SK-N-SH (cell line): ENCODE results near the gene CD22. TPM values are rescaled to one million over a fixed set of nuclear protein-coding genes. Genes with fewer than 3 reads are reported as not detected.
"Not testable (repeated sequence)": the region's sequence is repeated elsewhere in the genome, so short reads cannot be mapped to it uniquely, and the experiment has no call there.

ENCODE experiments used
- CTCF ChIA-PET: fragments of 300-600, 350-600 bp; formaldehyde crosslinking; extraction: SDS; loops from one replicate; lab custom pipeline; 2021; lab: Yijun Ruan, JAX
- POLR2A ChIA-PET: fragments of 350-600 bp; sonication (Branson Sonifier 250); formaldehyde crosslinking; extraction: SDS; loops from one replicate; lab custom pipeline; 2020; ENCODE audit warnings: antibody characterized with exemption, inconsistent platforms; lab: Yijun Ruan, JAX
- DNase-seq: peaks from one replicate; pipeline ENCODE4 v3.0.0; 2012
- H2AFZ ChIP-seq: fragments of 200-600 bp; sonication (generic); 2 replicates; pipeline ENCODE4 v1.8.1; 2016; ENCODE audit warnings: antibody characterized with exemption, mild to moderate bottlenecking, low read depth
- H3F3A ChIP-seq: fragments of 200-600 bp; sonication (generic); replicated peaks from 2 replicates; pipeline ENCODE3; 2016; ENCODE audit warnings: antibody characterized with exemption, mild to moderate bottlenecking; ENCODE audit not compliant: insufficient read depth
- H3K27ac ChIP-seq, 2 experiments: fragments of 200-500 bp in 1 of 2; fragments of 200-600 bp in 1 of 2; sonication (Bioruptor generic) in 1 of 2; sonication (generic), shearing (Covaris generic) in 1 of 2; 2 replicates each; pipeline versions ENCODE4 v1.5.1 to v1.6.1; 2014 to 2016; ENCODE audit warnings: low read depth in 2 of 2, inconsistent platforms in 1 of 2, low read length in 1 of 2, mild to moderate bottlenecking in 1 of 2, mixed read lengths in 1 of 2
- H3K27me3 ChIP-seq: fragments of 200-600 bp; sonication (generic), shearing (Covaris generic); 2 replicates; pipeline ENCODE4 v1.6.1; 2016; ENCODE audit warnings: mixed run types; ENCODE audit not compliant: insufficient read depth
- H3K36me3 ChIP-seq, 2 experiments: fragments of 200-500 bp in 1 of 2; fragments of 200-600 bp in 1 of 2; sonication (Bioruptor generic) in 1 of 2; sonication (generic) in 1 of 2; replicated peaks in 1 of 2; 2 replicates each; pipeline versions ENCODE3 to v1.5.1; 2014 to 2016; ENCODE audit warnings: low read length in 1 of 2, mild to moderate bottlenecking in 1 of 2; ENCODE audit not compliant: insufficient read depth in 2 of 2, control insufficient read depth in 1 of 2
- H3K4me1 ChIP-seq, 2 experiments: fragments of 200-500 bp in 1 of 2; fragments of 200-600 bp in 1 of 2; sonication (Bioruptor generic) in 1 of 2; sonication (generic), shearing (Covaris generic) in 1 of 2; 2 replicates each; pipeline versions ENCODE4 v1.5.1 to v1.6.1; 2014 to 2016; ENCODE audit warnings: low read depth in 1 of 2, low read length in 1 of 2, mixed run types in 1 of 2; ENCODE audit not compliant: insufficient read depth in 2 of 2, control insufficient read depth in 1 of 2
- H3K4me2 ChIP-seq: fragments of 200-600 bp; sonication (generic), shearing (Covaris generic); 2 replicates; pipeline ENCODE4 v1.6.1; 2017; ENCODE audit warnings: mixed run types
- H3K4me3 ChIP-seq, 2 experiments: fragments of 200-500 bp in 1 of 2; fragments of 200-600 bp in 1 of 2; sonication (Bioruptor generic) in 1 of 2; sonication (generic), shearing (Covaris generic) in 1 of 2; 2 replicates each; pipeline versions ENCODE4 v1.5.1 to v1.8.1; 2014 to 2016; ENCODE audit warnings: low read depth in 2 of 2, inconsistent platforms in 1 of 2, low read length in 1 of 2, mild to moderate bottlenecking in 1 of 2, mixed read lengths in 1 of 2, moderate library complexity in 1 of 2
- H3K79me2 ChIP-seq: fragments of 200-600 bp; sonication (generic); 2 replicates; pipeline ENCODE4 v1.8.1; 2017; ENCODE audit warnings: mild to moderate bottlenecking; ENCODE audit not compliant: insufficient read depth
- H3K9ac ChIP-seq: fragments of 200-600 bp; sonication (generic); 2 replicates; pipeline ENCODE4 v1.6.1; 2017; ENCODE audit warnings: mixed run types
- H3K9me2 ChIP-seq: fragments of 200-600 bp; sonication (generic); 2 replicates; pipeline ENCODE4 v1.6.1; 2017; ENCODE audit warnings: mixed run types
- H3K9me3 ChIP-seq: fragments of 200-600 bp; sonication (generic); 2 replicates; pipeline ENCODE4 v1.6.1; 2017; ENCODE audit warnings: mixed run types, mild to moderate bottlenecking, moderate library complexity
- H4K20me1 ChIP-seq: fragments of 200-600 bp; sonication (generic); 2 replicates; pipeline ENCODE4 v1.6.1; 2017; ENCODE audit warnings: mild to moderate bottlenecking, mixed run types; ENCODE audit not compliant: insufficient read depth
- EP300 ChIP-seq, 2 experiments: IDR thresholded peaks; 2 replicates each; pipeline versions ENCODE4 v1.4.0 to v1.6.1; 2012; ENCODE audit warnings: borderline replicate concordance in 1 of 2, low read depth in 1 of 2, low read length in 1 of 2
- FOXM1 ChIP-seq: IDR thresholded peaks from 2 replicates; pipeline ENCODE4 v1.4.0; 2012; ENCODE audit warnings: low read depth, mild to moderate bottlenecking
- GATA2 ChIP-seq: sonication (generic); formaldehyde crosslinking; IDR thresholded peaks from 2 replicates; pipeline ENCODE4 v1.5.0; 2020; ENCODE audit warnings: mild to moderate bottlenecking, missing genetic modification reagents
- MXI1 ChIP-seq: IDR thresholded peaks from 2 replicates; pipeline ENCODE4 v1.6.1; 2012; ENCODE audit warnings: mild to moderate bottlenecking, low read depth, low read length, improper control_type of control experiment
- NFIC ChIP-seq: IDR thresholded peaks from 2 replicates; pipeline ENCODE4 v1.4.0; 2012; ENCODE audit warnings: borderline replicate concordance
- POLR2AphosphoS5 ChIP-seq: IDR thresholded peaks from 2 replicates; pipeline ENCODE4 v1.6.1; 2012; ENCODE audit warnings: low read depth, low read length
- SIN3A ChIP-seq: IDR thresholded peaks from 2 replicates; pipeline ENCODE4 v1.6.1; 2012; ENCODE audit warnings: low read depth, mild to moderate bottlenecking, low read length, moderate library complexity, borderline replicate concordance
- SMC3 ChIP-seq: IDR thresholded peaks from 2 replicates; pipeline ENCODE4 v1.6.1; 2012; ENCODE audit warnings: low read depth, low read length, improper control_type of control experiment
- TAF1 ChIP-seq: IDR thresholded peaks from 2 replicates; pipeline ENCODE4 v1.6.1; 2012; ENCODE audit warnings: low read depth, mild to moderate bottlenecking, low read length, moderate library complexity, borderline replicate concordance
- WGBS: methylation state at CpG from one replicate; pipeline ENCODE4 v1.1.6; 2017; ENCODE audit warnings: low lambda C conversion rate; 5-methylcytosine and 5-hydroxymethylcytosine counted together
- polyA plus RNA-seq, 3 experiments: library from polyadenylated mRNA; depleted of rRNA; stranded (reverse); fragments of >200 nt; gene quantifications; 2 replicates each; pipeline ENCODE4 v1.2.3, GENCODE V29; 2012
- TF ChIP-seq, protein P1 (sequence below): fragments of 200-600 bp; sonication (generic); IDR thresholded peaks from 2 replicates; pipeline ENCODE4 v1.6.1; 2017; ENCODE audit warnings: antibody characterized with exemption, mild to moderate bottlenecking, moderate library complexity
- TF ChIP-seq, protein P2 (sequence below): IDR thresholded peaks from 2 replicates; pipeline ENCODE4; 2012
- TF ChIP-seq, protein P3 (sequence below): IDR thresholded peaks from 2 replicates; pipeline ENCODE4 v1.4.0; 2012; ENCODE audit warnings: low read depth, borderline replicate concordance
- TF ChIP-seq, protein P4 (sequence below): IDR thresholded peaks from 2 replicates; pipeline ENCODE4 v1.6.1; 2012; ENCODE audit warnings: mild to moderate bottlenecking, low read depth, low read length, moderate library complexity
- TF ChIP-seq, protein P5 (sequence below): IDR thresholded peaks from 2 replicates; pipeline ENCODE4 v1.4.0; 2012; ENCODE audit warnings: low read depth, borderline replicate concordance

Gene CD22
- polyA plus RNA-seq, 1 of the 3 experiments (the other 2 are of a cell fraction), result 0.18 TPM

DNA sequence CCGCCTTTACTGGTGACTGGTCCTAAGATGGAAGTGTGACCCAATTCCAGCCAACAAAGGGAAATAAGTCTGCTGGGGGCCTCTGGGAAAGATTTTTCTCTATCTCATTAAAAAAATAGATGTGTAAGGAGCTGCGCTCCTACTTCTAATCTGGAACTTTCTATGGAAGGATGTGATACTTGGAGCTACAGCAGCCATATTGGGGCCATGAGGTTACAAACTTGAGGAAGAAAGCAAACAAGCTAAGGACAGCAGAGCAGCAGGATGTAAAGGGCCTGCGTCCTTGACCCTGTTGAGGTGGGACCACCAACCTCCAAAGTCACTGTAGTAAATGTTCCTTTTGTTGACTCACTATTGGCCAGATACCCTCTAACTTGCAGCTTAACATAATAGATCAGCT is 49.4 kb downstream of the CD22 start:
- ChIA-PET POLR2A (no interaction called here), CTCF (interaction anchor here (1.0 to 1.2 kb wide), 2 partner anchors 26 to 33 kb away, joined by 3 to 5 read pairs; no protein-coding TSS in a partner anchor)
- Histone ChIP-seq H3K4me3 (no peak overlapping the region), H3K9me2 (no peaks in the 10 kb centered on the region), H3K9me3 (no peaks in the 10 kb centered on the region), H4K20me1 (no peaks in the 10 kb centered on the region), H3F3A (no peaks in the 10 kb centered on the region), H3K36me3 (no peaks in the 10 kb centered on the region), H3K9ac (no peak overlapping the region), H3K27me3 (peaks cover 22% of the 10 kb centered on the region; the same call in 1 of the 2 replicates), H2AFZ (no peak overlapping the region), H3K4me1 (no peaks in the 10 kb centered on the region), H3K79me2 (no peaks in the 10 kb centered on the region), H3K27ac (no peak overlapping the region), H3K4me2 (no peak overlapping the region)
- TF ChIP-seq FOXM1 (no peak), TAF1 (no peak), GATA2 (no peak), NFIC (no peak), SIN3A (no peak), EP300 (IDR thresholded peaks at IDR 0.05; ENCODE audit: borderline replicate concordance in 1 of 2, low read depth in 1 of 2, low read length in 1 of 2) (no peak), SMC3 (no peak), POLR2AphosphoS5 (no peak), MXI1 (no peak)
- TF ChIP-seq, protein P1, sequence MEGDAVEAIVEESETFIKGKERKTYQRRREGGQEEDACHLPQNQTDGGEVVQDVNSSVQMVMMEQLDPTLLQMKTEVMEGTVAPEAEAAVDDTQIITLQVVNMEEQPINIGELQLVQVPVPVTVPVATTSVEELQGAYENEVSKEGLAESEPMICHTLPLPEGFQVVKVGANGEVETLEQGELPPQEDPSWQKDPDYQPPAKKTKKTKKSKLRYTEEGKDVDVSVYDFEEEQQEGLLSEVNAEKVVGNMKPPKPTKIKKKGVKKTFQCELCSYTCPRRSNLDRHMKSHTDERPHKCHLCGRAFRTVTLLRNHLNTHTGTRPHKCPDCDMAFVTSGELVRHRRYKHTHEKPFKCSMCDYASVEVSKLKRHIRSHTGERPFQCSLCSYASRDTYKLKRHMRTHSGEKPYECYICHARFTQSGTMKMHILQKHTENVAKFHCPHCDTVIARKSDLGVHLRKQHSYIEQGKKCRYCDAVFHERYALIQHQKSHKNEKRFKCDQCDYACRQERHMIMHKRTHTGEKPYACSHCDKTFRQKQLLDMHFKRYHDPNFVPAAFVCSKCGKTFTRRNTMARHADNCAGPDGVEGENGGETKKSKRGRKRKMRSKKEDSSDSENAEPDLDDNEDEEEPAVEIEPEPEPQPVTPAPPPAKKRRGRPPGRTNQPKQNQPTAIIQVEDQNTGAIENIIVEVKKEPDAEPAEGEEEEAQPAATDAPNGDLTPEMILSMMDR, result no peak
- TF ChIP-seq, protein P2, sequence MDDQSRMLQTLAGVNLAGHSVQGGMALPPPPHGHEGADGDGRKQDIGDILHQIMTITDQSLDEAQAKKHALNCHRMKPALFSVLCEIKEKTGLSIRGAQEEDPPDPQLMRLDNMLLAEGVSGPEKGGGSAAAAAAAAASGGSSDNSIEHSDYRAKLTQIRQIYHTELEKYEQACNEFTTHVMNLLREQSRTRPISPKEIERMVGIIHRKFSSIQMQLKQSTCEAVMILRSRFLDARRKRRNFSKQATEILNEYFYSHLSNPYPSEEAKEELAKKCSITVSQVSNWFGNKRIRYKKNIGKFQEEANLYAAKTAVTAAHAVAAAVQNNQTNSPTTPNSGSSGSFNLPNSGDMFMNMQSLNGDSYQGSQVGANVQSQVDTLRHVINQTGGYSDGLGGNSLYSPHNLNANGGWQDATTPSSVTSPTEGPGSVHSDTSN, result no peak
- TF ChIP-seq, protein P3, sequence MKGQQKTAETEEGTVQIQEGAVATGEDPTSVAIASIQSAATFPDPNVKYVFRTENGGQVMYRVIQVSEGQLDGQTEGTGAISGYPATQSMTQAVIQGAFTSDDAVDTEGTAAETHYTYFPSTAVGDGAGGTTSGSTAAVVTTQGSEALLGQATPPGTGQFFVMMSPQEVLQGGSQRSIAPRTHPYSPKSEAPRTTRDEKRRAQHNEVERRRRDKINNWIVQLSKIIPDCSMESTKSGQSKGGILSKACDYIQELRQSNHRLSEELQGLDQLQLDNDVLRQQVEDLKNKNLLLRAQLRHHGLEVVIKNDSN, result no peak
- TF ChIP-seq, protein P4, sequence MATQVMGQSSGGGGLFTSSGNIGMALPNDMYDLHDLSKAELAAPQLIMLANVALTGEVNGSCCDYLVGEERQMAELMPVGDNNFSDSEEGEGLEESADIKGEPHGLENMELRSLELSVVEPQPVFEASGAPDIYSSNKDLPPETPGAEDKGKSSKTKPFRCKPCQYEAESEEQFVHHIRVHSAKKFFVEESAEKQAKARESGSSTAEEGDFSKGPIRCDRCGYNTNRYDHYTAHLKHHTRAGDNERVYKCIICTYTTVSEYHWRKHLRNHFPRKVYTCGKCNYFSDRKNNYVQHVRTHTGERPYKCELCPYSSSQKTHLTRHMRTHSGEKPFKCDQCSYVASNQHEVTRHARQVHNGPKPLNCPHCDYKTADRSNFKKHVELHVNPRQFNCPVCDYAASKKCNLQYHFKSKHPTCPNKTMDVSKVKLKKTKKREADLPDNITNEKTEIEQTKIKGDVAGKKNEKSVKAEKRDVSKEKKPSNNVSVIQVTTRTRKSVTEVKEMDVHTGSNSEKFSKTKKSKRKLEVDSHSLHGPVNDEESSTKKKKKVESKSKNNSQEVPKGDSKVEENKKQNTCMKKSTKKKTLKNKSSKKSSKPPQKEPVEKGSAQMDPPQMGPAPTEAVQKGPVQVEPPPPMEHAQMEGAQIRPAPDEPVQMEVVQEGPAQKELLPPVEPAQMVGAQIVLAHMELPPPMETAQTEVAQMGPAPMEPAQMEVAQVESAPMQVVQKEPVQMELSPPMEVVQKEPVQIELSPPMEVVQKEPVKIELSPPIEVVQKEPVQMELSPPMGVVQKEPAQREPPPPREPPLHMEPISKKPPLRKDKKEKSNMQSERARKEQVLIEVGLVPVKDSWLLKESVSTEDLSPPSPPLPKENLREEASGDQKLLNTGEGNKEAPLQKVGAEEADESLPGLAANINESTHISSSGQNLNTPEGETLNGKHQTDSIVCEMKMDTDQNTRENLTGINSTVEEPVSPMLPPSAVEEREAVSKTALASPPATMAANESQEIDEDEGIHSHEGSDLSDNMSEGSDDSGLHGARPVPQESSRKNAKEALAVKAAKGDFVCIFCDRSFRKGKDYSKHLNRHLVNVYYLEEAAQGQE, result no peak
- TF ChIP-seq, protein P5, sequence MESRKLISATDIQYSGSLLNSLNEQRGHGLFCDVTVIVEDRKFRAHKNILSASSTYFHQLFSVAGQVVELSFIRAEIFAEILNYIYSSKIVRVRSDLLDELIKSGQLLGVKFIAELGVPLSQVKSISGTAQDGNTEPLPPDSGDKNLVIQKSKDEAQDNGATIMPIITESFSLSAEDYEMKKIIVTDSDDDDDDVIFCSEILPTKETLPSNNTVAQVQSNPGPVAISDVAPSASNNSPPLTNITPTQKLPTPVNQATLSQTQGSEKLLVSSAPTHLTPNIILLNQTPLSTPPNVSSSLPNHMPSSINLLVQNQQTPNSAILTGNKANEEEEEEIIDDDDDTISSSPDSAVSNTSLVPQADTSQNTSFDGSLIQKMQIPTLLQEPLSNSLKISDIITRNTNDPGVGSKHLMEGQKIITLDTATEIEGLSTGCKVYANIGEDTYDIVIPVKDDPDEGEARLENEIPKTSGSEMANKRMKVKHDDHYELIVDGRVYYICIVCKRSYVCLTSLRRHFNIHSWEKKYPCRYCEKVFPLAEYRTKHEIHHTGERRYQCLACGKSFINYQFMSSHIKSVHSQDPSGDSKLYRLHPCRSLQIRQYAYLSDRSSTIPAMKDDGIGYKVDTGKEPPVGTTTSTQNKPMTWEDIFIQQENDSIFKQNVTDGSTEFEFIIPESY, result no peak
- no peak for DNase-seq
- 23% methylated on average over 3 of the region's 3 CpGs for WGBS

DNA sequence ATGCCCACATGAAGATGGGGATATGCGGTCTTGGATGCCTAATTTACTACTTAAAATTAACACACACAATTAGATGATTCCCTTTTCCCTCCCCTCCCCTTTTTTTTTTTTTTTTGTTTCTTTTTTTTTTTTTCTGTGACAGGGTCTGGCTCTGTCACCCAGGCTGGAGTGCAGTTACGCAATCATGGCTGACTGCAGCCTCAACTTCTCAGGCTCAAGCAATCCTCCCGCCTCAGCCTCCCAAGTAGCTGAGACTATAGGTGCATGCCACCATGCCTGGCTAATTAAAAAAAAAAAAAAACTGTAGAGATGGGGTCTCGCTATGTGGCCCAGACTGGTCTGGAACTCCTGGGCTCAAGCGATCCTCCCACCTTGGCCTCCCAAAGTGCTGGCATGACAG is 50.6 kb downstream of the CD22 start:
- peaks cover 17% of the 10 kb centered on the region; the same call in 1 of the 2 replicates for H3K27me3 ChIP-seq
- H3K9me3 ChIP-seq, H3K79me2 ChIP-seq, POLR2A ChIA-PET, H3K27ac ChIP-seq, H3K4me1 ChIP-seq, H3K4me3 ChIP-seq, H3K4me2 ChIP-seq, H3K36me3 ChIP-seq, H3K9ac ChIP-seq, H4K20me1 ChIP-seq, DNase-seq, H3K9me2 ChIP-seq, H3F3A ChIP-seq, H2AFZ ChIP-seq: not testable (repeated sequence)
- CTCF ChIA-PET, result interaction anchor here (1.2 kb wide), 1 partner anchor 34 kb away, joined by 5 read pairs; no protein-coding TSS in a partner anchor
- 31% methylated on average over 5 of the region's 5 CpGs for whole genome bisulfite sequencing
